T-helper 9 cell (primary cell): ENCODE data around the gene FAM149B1.
"Not testable (repeated sequence)": the region's sequence is repeated elsewhere in the genome, so short reads cannot be mapped to it uniquely, and the experiment has no call there.

Experiments
- DNase-seq: peaks from one replicate; pipeline ENCODE4 v3.0.0-alpha.2; 2020
- total RNA-seq, 2 donors: gene quantifications; one replicate each; lab custom pipeline; 2026; lab: John Stamatoyannopoulos, UW

FAM149B1 gene
- total RNA-seq = 11.6 to 15.6 reads per million in 2 donors

DNA sequence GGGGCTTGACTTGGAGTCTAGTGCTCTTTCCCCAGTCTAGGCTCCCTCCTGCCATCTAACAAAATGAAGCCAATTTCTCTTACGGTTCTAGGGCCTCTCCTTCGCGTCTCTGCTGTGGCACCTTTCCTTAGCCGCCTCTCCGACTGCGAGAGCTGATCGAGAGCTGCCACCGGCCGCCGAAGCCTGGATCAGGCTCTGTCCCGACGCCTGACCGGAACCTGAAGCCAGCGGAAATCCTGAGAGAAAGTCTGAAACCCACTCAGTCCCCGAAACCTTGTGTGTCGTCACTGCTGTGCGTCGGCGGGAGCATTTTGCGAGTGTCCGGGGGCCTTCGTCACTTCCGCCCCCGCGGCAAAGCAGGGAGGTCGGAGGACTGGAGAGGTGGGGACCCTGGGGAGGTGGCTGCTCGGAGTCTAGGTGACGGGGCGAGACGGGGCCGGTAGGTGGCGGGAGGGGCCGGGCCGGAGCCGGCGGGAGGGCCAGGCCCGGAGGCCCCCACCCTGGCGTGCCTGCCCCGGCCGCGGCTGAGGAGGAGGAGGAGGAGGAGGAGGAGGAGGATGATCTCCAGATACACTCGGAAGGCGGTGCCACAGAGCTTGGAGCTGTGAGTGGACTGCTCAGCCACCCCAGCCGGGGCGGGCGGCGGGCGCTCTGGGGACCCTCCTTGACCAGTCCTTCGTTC is at the start of gene FAM149B1, which contains the start of gene ECD:
TSS of gene FAM149B1 (plus strand) at position 337 of the 682 bp plus-strand sequence. CDS start at position 558, 221 bp downstream.
TSS of gene ECD (minus strand) at position 226 of the 682 bp plus-strand sequence. CDS start 4,071 bp downstream, outside the sequence.
- DNase-seq = peak; percentile 88

DNA sequence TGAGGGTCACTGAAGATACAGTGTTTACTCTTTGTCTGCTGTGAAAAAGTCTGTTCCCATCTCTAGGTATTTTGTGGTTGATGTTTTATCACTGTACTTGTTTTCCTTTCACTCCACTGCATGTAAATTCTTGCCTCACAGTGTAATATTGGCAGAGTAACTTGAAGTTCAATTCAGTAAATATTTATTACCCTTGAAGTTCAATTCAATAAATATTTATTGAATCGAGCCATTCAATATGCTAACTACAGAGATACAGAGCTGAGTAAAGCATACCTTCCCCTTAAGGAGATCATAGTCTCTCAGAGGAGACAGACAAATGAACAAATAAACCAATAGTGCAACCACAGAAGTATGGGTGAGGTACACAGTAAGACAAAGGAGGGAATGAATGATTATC is 48.5 kb upstream of the FAM149B1 start:
- DNase-seq = no peak

DNA sequence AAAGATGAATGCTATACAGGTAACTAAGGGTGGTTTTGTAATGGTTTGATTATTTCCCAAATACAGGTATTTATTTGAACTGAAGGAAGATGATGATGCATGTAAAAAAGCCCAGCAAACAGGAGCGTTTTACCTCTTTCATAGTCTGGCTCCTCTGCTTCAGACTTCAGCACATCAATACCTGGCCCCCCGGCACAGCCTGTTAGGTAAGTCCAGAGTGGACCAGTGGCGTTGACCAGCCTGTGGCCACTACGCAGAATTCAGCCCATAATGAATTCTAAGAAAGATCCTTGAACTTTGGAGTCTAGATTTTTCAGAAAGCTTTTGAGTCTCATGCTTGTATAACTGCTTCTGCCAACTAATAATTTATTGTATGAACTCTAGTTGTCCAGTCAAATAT is 48.0 kb upstream of the FAM149B1 start:
- no peak for DNase-seq

DNA sequence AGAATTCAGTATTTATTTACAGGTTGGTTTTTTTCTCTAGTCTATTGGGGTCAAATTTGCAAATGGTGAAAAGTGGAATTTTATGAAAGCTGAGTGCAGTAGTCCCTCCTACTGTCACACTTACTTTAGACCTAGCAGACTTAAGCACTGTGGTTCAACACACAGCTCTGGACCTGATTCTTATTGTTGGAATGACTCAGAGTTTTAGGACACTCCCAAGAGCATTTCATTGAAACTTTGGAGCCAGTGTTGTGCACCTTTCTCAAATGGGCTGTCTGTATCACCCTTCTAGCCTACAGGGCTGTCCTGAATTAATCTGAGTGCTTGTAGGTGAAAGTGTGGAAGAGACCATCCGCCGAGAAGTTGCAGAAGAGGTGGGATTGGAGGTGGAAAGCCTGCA is 41.6 kb upstream of the FAM149B1 start:
- DNase-seq = no peak

DNA sequence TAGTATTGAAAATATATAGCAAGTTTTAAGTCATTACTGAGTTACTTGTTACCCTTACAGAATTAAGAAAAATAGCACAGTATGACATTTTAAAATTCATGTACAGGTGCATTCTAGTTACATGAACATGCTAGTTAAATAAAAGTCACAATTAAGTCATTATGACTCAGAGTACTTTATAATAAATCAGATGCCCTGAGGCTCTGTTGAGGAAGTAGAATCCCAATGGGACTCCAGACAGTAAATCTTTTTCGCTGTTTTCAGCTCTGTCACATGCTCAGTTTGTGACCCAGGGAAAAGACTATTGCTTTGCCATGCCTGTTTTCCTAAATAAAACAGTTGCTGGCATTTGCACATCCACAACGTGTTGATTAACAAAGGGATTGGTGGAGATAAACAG is 36.6 kb upstream of the FAM149B1 start:
- no peak for DNase-seq

DNA sequence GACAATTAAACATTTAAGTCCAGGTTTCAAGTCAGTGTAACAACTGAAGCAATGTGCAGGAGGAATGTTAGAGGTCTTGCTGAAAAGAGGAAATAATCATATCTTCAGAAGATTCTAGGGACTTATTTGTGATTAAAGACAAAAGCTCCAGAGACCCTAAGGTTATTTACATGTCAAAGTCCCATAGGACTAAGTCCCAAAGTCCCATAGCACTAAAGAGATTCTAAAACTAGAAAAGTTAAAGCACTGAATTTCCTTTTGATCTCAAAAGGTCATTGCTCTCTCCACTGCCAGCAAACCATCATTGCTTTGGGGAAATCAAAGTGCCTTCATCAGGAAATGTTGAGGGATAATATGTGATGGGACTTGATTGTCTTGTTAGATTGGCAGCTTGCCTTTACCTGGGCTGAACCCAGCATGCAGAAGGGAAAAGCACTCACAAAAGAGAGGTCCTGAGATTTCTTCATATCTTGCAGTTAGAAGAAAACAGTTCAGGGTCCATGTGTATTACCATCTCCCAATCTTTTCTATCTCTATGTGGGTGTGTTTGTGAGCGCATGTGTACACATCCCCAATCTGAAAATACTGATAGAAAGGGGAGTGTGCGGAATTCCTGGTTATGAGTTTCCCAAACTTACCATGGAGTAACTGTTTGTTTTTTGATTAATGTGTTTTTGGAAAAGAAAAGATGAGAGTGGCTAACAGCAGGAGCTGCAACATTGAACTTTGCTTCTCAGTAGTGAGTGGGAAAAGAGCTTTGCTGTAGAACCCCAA is 35.8 kb upstream of the FAM149B1 start:
- DNase-seq = no peak

DNA sequence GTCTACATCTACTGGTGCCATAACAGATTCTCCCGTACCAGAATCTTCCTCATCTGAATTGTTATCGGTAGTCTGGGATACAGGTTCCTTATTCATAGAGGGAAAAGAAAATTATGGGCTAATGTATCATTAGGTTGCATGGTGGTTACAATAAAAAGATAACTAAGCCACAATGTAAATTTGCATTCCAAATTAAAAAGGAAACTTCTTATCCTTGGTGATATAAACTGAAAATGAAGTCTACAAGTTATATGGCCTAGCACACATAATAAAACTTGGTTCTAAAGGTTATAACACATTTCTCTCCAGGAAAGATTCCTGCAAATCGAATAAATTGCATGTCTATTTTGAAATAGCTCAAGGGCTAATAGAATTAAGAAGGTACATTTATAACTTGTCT is 33.2 kb upstream of the FAM149B1 start:
- DNase-seq = no peak

DNA sequence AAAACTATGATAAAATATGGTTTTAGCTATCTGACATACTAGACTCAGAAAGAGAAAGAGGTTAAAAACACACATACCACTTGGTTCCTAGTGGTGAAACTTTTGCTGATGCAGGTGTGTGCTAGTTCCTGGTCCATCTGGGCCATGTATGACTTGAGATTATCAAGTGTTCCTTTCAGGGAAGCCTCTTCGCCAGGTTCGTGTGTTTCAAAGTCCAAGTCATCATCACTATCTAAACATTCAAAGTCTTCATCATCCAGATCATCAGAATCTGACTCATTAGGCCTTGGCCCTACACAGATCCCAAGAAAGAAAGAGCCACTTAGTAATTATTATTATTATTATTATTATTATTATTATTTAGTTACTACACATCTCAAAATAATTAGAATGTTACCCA is 31.3 kb upstream of the FAM149B1 start:
- no peak for DNase-seq

DNA sequence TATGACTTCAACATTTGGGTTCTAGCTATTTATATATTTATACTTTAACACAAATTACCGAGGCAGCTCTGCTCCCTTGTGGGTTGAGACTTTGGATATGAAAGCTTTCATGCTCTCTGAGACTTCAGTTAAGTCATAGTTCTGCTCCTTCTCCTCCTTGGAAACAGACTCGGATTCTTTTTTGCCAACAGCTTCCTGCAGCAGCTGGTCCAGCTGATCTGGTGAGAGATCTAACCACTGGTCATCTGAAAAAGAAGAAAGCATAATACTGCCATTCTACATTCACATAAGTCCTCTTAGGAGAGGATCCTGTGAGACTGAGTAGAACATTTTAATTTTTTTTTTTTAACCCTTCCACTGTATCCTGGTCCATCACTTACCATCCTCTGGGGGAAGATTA is 28.7 kb upstream of the FAM149B1 start:
- DNase-seq = no peak

DNA sequence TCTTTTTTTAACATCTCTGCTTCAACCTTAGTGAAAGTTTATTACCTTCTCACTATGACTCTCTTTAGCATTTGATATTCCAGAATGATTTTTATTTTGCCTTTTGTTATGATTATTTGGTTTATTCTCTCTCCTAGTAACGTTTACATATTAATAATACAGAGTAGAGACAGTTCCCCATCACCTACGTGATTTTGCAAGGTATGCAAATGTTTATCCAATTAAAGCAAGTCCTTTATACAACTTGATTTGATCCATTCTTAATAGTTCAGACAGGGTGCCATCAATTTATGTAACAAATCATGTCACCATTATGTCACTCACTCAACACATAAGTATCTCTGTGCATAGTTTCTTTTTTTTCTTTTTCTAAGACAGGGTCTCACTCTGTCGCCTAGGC is 26.3 kb upstream of the FAM149B1 start:
- no peak for DNase-seq

DNA sequence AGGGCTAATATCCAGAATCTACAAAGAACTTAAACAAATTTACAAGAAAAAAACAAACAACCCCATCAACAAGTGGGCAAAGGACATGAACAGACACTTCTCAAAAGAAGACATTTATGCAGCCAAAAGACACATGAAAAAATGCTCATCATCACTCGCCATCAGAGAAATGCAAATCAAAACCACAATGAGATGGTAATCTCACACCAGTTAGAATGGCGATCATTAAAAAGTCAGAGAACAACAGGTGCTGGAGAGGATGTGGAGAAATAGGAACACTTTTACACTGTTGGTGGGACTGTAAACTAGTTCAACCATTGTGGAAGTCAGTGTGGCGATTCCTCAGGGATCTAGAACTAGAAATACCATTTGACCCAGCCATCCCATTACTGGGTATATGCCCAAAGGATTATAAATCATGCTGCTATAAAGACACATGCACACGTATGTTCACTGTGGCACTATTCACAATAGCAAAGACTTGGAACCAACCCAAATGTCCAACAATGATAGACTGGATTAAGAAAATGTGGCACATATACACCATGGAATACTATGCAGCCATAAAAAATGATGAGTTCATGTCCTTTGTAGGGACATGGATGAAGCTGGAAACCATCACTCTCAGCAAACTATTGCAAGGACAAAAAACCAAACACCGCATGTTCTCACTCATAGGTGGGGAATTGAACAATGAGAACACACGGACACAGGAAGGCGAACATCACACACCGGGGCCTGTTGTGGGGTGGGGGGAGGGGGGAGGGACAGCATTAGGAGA is 17.1 kb upstream of the FAM149B1 start:
- DNase-seq = not testable (repeated sequence)

DNA sequence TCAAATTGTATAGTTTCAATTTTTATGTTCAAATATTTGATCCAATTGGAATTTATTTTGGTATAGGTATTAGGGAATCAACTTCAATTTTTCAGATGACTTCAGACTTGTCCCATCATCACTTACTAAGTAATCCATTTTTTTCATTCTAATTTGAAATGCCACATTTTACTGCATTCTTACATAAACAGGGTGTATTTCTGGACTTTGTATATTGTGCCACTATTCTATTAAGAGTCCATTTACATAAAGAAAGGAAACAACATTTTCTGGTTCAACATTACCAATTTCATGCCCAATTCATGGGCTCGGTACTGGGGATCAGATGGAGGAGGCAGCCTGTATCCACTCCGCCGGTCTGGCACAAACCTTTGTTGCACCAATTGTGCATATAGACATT is 15.9 kb upstream of the FAM149B1 start:
- no peak for DNase-seq

DNA sequence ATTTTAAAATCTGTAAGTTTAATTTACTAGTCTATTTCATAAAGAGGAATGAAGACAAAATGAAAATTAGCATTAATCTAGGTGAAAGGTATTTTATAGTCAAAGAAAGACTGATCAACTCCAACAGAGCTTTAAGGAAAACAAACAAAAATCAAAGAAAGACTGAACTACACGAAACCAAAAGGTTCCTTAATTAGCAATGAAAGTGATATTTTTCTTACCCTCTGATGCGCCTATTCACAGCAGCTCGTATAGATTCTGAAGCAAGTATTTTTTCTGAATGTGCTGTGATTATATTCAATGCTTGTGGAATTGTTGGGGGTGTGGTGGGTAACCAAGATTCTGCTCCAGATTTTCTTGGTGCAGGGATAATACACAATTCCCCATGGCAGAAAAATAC is 11.9 kb upstream of the FAM149B1 start:
- DNase-seq = no peak

DNA sequence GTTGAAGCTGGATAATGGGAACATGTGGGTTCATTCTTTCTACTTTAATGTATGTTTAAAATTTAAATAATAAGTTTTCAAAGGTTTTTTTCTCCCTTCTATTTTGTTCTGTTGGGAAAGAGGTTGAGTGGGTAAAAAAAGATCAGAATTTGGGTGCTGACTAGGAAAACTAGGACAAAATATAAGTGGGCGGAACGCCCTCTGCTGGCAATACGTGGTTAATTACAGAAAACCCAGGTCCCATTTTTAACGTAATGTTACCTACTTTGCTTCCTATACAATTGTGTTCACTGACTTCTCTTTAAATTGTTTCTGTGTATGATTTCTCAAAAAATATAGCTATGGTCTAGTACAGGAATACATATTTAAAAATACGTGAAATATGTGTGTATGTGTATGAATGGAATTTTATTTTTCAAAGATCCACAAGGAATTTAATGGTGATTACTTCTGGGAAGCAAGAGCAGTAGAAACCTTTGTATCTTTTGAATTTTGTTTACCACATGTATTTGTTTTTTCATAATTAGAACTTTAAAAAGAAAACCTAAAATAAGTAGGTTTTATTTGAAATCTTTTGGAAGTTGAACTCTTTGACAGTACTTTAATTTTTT is 8.8 kb upstream of the FAM149B1 start:
- peak; percentile 44 for DNase-seq

DNA sequence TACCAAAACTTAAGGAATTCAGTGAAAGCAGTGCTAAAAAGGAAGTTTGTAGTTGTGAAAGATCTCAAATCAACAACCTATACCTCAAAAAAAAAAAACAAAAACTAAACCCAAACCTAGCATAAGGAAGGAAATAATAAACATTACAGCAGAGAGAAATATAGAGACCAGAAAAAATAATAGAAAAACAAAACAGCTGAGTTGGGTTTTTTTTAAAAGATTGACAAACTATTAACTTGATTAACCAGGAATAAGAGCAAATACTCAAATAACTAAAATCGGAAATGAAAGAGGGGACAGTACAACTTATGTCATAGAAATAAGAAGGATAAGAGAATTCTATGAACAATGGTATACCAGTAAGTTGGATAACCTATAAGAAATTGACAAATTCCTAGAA is 6.8 kb upstream of the FAM149B1 start:
- no peak for DNase-seq

DNA sequence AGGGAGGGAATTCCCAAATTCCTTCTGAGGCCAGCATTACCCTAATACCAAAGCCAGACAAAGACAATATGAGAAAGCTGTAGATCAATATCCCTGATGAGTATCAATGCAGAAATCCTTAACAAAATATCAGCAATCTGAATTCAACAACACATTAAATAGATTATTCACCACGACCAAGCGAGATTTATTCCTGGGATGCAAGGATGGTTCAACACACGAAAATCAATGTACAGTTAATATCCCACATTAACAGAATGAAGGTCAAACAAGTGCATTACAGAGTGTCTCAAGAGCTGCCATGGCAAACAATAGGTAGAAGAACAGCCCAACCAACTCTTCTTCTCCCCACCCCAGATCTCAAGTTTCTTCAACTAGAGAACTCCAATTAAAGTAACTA is 6.3 kb upstream of the FAM149B1 start:
- no peak for DNase-seq

DNA sequence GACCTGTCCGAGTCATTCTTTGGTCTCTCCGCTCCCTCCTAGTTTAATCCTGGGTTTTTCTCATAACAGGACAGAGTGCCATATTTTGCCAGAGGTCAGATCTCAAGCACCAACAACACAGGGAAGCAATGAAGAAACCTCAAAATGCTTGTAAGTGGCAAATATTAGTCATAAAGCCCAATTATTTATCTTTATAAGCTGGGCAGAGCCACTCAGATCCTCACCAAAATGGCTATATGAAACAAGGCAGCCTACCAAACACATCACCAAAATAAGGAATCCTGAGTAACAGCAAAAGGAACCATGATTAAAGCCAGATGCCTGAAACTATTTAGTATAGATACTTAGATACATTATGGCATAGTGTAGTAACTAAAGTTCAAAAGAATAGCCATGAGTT is 4.8 kb upstream of the FAM149B1 start:
- DNase-seq = no peak

DNA sequence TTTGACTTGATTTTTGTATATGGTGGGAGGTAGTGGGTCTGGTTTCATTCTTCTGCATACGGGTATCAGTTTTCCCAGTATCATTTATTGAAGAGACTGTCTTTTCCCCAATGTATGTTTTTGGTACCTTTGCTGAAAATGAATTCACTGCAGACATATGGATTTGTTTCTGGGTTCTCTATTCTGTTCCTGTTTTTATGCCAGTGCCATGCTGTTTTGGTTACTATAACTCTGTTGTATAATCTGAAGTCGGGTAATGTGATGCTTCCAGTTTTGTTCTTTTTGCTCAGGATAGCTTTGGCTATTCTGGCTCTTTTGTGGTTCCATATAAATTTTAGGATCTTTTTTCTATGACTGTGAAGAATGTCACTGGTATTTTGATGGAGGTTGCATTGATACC is 947 bp upstream of the FAM149B1 start:
- no peak for DNase-seq

DNA sequence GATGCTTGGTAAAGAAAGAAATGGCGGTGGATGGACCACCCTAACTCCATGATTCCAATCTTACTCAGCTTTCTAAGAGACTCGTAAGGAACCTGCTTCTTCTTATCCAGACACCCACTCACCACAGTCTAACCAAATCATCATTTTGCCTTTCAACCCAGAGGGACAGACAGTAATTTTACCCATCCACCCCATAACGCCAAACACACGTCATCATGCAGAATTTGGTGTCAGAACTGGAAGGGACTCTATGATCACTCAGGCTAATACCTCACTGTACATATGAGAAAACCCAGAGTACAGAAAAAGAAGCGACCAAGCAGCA is 499 bp upstream of the FAM149B1 start:
- DNase-seq = no peak

DNA sequence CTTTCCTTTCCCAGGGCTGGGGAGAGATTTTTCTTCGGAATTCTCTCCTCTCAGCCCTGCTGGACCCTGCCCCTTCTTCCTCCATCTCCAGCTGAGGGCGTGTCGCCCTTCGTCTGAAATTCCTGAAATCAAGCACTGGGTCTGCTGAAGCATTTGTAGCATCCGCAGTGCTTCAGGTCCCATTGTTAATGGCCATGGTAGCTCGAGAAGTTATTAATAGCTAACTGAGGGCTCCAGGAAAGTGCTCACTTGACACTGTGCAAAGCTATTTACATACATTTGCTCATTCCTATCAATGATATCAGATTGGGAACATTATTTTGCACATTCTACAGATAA is 515 bp downstream of the FAM149B1 start:
- no peak for DNase-seq

DNA sequence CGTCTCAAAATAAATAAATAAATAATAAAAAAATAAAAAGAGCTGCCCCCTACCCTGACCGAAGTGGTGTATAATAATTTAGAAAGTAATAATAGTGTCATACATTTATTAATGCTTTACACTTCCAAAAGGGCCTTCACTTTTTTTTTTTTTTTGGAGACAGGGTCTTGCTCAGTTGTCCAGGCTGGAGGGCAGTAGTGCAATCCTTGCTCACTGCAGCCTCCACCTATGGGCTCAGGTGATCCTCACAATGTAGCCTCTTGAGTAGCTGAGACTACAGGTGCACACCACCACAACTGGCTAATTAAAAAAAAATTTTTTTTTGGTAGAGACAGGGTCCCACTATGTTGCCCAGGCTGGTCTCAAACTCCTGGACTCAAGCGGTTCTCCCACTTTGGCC is 1.4 kb downstream of the FAM149B1 start:
- DNase-seq = no peak

DNA sequence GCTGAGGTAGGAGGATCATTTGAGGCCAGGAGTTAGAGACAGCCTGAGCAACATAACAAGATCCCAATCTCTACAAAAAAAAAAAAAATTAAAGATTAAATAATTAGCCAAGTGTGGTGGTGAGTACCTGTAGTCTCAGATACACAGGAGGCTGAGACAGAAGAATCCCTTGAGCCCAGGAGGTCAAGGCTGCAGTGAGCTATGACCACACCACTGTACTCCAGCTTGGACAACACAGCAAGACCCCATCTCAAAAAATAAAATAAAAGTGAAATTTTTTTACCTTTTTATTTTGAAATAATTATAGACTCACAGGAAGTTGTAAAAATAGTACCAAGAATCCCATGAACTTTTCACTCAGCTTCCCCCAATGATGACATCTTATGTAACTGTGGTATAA is 4.9 kb downstream of the FAM149B1 start:
- DNase-seq = no peak

DNA sequence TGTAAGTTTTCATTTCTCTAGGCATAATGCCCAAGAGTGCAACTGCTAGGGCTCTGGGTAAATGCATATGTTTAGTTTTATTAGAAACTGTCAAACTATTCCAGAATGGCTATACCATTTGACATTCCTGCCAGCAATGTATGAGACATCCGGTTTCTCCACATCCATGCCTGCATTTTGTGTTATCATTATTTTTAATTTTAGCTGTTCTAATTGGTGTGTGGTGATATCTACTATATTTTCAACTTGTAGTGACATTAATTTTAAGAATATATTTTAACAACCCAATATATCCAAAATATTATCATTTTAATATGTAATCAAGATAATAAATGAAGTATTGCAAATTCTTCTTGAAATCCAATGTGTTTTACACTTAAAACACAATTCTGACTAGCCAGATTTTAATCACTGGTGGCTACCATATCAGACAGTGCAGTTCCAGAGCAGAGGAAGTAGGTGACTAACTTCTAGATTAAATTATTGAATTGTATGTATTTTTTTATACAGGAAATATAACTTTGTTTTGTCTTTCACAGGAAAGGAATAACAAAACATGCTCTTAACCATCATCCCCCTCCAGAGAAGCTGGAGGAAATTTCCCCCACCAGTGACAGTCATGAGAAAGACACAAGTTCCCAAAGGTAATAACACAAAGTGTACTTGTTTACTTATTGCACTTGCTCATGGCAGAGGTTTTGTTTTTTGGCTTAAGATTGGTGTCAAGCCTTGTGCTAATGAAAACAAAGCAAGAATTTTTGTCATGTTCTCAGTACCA is 6.4 kb downstream of the FAM149B1 start:
- DNase-seq = no peak
